ENCODE data around the gene UMOD.
"Not testable (repeated sequence)": the region's sequence is repeated elsewhere in the genome, so short reads cannot be mapped to it uniquely, and the experiment has no call there.

UMOD gene

DNA sequence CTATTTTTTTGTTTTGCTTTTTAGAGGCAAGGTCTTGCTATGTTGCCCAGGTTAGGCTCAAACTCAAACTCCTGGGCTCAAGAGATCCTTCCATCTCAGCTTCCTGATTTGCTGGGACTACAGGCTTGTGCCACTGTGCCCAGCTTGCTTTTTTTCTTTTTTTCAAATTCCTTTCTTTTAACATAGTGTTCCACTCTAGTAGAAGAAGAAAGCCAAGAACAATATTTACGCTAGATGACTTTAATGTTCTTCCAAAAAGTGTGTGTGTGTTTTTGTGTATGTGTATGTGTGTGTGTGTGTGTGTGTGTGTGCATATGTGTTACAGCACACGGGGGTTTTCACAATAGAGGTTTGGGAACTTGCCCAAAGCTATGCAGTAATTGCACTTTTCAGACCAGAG, 10.7 kb upstream of the UMOD start:
- DNase-seq: no peak

DNA sequence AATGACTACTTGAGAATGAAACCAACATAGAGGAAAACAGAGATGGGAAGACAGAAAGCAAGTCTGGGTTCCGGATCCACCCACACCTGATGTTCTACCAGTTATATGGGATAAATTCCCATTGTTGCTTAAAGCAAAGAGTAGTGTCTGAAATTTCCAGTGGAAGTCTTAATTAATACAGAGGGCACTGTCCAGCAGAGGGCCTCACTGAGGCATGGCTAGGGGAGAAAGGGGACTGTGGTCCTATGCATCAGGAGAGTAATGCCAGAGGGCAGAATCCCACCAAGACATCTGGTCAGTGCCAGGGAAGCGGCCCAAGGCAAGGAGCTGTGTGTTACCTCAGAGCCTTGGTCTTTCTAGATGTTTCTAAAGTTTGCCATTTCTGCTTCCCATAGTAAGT, 7.5 kb upstream of the UMOD start:
- DNase-seq: no peak

DNA sequence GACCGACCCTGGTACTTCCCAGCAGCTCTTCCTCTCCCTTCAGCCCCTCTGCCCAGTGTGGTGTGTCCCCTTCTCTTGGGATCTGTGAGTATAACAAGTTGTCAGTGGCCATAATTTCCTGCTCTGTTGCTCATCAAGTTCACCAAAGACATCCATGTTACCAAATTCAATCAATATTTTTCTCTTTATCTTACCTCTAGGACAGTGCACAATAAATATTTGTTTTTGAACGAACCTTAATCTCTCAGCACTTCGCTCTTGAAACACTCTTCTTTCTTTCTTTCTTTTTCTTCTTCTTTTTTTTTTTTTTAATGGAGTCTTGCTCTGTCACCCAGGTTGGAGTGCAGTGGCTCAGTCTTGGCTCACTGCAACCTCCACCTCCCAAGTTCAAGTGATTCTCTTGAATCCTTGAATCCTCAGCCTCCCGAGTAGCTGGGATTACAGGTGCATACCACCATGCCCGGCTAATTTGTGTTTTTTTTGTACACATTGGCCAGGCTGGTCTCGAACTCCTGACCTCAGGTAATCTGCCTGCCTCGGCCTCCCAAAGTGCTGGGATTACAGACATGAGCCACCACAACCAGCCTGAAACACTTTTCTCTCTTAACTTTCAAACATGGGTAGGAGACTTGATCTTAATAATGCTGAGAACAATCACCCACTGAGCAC, 2.7 kb upstream of the UMOD start:
- DNase-seq: no peak

DNA sequence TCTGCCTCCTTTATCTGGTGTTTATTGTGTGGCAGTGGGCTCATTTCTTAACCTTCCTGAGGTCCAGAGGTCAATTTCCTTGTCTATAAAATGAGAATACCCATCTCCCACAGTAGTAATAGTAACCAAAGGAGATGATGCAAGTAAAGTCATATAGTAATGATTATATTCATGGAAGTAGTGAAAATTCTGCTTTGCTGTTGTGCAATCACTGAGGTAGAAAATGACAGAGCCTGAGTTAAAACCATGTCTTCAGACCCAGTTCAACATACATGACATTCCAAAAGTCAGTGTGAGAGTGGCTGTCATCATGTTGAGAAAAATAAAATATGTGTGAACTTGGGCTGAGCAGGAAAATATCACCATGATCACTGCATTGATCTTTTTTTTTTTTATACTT, 864 bp upstream of the UMOD start:
- DNase-seq: no peak

DNA sequence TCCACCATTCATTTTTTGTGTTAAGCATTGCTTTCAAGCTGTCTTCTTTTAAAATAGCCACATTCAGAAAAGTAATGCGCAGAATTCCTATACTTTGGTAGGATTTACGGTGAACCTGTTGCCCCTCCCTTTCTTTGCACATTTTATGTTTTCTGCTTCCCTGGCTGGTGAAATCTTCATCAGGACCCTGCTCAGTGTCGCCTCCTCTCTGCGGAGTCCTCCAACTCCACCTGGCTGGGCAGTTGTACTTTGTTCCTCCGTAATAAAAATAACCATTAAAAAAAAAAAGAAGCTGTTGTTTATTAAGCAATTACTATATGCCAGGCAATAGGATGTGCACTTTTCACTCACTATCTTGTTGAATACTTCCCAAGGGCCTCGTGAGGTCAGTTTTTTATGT, 2.9 kb downstream of the UMOD start:
- DNase-seq: no peak

DNA sequence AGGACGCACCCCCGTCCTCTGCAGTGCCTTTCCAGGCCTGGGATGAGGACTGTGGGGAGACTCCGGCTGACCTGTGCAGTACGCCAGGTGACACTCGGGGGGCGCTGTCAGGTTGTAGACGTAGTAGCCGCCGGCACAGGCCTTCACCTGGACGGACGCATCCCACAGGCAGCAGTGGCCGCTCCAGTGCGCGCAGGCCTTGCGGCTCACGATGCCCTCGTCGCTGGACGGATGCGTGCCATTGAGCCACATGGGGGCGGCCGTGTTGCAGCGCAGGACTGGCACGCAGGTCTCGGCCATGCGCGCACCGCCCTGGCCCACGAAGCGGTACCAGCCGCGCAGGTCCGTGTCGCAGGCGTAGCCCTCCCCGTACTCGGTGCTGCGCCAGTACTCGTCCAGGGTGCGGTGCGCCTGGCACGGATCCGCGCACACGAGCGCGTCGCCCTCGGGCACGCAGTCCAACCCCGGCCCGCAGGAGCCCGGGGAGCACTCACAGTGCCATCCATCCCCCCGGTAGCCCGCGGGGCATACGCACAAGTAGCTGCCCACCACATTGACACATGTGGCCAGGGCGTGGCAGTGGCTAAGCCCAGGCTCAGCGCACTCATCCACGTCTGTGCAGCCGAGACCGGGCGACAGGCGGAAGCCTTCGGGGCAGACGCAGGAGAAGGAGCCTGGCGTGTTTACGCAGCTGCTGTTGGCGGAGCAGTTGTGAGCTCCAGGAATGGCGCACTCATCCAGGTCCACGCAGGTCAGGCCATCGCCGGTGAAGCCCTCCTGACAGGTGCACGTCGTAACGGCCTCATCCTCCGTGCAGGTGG, 3.9 kb downstream of the UMOD start:
- DNase-seq: no peak

DNA sequence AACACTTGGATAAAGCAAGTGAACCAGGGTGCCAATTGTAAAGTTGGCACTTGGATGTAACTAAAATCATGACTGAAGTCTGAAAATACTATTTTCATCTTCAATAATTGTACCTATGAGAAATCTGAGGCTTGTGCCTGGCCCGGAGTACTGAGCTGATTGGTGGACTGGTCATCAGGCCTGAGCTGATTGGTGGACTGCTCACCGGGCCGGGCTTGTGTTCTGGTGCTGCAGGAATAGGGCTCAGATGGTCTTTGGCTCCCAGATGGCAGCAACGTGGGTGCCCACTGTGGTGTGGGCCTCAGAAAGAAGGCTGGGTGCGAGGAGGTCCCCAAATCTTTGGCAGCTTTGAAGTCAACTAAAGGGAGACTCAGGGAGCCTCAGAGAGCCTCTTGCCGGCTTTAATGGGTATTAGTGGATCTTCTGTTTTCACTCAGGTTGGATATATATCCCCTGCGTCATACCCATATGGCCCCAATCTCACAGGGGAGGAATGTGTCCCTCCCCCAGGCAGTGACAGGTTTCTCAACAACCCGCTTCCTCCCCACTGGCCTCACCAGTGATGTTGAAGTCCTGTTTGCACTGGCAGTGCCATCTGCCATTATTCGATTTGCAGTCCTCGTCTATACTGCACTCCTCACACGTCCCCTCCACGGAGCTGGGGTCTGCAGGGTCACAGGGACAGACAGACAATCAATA, 4.7 kb downstream of the UMOD start:
- no peak for DNase-seq

DNA sequence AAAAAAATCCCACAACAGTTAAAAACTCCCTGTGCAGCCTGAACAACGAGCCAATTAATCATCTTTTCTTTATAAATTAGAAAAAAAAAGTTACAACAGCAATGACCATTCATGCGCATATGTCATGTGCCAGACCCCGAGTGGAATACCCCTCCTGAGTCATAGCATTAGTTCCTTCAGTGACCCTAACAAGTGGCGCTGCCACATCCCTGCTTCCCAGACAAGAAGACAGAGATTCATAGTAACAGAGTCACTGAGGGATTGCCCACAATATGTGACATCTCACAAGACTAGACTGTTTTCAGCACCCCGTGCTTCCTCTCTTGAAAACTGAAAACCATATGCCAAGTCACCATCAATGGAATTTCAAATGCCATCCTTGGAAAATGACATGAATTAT, 7.9 kb downstream of the UMOD start:
- DNase-seq: no peak

DNA sequence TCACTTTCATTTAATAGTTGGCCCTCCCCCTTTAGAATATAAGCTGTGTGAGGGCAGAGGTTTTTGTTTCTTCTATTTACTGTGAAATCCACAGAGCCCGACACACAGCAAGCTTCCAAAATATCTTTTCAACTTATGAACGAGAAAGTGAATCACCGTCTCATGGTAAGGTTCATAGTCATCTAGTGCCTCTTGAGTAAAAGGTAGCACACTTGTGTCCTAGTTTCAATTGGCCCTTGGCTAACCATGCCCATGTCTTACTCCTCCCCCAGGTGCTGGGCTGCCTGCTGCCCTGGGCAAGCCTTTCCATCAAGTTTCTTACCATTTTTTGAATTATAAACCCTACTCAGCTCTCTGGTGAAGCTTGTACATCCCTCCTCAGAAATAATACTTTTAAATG, 12.8 kb downstream of the UMOD start:
- no peak for DNase-seq

DNA sequence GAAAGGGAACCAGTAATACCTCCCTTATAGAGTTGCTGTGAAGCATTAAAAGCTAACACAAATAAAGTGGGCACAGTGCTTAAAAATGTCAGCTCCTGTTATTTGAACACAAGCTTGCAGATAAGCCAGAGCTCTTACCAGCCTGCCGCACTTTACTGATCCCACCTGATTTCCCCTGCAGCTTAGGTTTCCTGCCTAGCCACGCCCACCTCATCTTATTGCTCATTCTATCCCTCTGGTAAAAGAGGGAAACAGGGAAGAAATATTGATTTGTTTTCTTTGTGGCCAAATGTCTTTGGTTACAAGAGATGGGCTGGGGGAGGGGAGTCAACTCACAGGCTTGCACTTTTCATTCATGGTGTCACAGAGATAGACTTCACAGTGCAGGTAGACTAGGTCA, 15.6 kb downstream of the UMOD start:
- no peak for DNase-seq

DNA sequence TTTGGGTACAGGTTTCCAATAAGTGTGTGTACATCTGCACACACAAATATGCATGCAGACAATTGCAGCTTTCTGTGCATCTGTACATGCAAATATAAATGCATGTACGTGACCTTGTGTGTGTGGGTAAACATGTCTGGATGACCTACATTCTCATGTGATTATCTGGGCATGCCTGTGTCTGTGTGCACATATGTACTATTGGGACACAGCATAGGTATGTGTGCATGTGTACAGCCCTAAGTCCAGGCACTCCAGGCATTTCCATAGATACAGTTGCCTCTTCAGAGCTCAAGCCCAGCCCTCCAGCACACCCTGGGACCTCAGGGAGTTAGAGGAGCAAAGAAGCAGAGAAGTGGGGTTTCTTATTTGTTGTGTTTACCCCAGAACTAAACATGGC, 18.1 kb downstream of the UMOD start:
- no peak for DNase-seq

DNA sequence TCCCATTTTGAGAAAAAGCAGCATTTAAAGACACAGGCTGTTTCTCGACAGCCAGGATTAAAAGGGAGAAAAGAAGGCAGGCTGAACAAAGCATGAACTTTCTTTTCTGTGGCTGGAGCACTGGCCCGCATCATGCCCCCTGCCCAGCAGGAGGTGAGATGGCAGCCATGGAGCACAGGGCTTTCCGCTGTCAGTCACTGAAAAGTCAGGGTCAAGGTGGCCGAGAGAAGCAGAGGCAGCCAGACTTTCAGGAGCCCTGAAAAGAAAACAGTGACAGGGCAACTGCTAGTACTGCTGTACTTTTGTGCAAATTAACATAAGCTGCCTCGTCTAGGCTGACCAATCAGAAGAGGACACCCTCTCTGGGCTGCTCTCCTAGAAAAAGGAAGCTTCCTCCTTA, 19.4 kb downstream of the UMOD start:
- DNase-seq: no peak

DNA sequence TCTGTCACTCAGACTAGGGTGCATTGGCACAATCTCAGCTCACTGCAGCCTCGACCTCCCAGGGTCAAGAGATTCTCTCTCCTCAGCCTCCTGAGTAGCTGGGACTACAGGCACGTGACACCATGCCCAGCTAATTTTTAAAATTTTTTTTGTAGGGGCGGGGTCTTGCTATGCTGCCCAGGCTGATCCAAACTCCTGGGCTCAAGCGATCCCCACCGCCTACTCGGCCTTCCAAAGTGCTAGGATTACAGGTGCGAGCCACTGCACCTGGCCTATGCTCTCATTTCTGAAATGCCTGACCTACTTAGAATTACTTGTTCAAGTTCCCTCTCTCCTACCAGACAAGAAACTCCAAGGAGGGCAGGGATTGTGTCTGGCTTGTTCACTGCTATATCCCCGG, 20.1 kb downstream of the UMOD start:
- no peak for DNase-seq

DNA sequence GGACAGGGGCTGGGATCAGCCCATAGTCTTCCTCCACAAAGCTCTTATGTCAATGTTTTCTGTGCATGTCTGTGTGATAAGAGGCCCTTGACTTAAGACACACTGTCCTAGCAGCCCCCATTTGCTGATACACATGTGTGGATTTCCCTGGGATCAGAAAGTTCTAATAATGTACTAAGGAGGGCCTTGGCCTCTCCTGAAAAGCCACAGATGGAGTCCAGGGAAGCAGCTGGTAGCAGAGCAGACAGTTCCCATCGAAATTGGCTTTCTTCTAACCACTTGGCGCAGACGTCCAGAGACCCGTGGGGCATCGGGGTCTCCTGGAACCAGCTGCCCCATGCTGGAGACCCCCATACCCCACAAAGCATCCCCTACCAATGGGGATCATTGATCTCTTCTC, 20.9 kb downstream of the UMOD start:
- no peak for DNase-seq

DNA sequence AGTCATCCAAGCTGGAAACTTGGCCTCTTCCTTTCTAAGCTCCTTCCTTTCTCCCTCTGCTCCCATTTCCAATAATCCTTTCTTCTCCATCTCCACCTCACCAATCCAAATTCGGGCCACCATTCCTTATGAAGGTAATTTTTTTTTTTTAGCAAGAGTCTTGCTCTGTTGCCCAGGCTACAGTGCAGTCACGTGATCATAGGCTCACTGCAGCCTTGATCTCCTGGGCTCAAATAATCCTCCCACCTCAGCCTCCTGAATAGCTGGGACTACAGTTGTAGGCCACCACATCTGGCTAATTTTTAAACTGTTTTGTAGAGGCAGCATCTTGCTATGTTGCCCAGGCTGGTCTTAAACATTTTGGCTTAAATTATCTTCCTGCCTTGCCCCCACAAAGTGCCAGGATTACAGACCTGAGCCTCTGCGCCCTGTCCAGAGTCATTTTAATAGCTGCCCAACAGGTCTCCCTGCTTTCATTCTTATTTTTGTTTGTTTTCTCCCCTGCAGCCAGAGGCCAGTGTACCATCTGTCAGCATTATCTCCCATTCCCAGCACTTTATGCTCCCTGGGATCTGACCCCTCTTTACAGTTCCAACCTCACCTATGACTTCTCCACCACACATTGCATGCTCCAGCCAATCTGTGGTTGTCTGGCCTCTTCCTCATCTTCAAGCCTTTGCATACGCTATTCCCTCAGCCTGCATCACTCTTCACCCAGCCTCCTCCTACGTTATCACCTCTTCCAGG, 22.9 kb downstream of the UMOD start:
- no peak for DNase-seq

DNA sequence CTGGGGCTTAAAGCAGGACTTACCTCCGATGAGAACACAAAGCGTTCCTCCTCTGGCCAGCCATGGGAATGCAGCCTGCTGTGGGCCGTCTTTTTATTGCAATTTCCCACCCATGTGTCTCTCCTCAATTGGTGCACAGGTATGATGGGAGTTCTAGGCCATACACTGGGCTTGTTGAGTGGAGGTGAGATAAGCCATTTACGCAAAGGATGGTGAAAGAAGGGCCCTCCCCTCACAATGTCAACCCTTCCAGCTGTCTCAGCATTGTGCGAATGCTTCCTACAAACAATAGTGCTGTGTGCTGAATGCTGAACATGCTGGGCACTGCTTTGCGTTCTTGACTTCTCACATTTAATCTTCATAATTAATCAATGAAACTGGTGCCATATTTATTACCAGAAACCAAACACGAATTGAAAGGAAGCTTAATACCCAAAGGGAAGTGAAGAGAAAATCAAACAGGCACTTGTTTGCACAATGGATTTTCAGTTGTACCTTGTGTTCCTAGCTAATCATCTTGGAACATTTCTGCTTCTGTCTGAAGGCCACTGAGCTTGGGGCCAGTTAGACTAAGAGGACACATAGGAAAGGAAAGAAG, 25.0 kb downstream of the UMOD start, which contains the start of gene GP2:
TSS of gene GP2 (minus strand) at position 70 of the 598 bp plus-strand sequence. CDS start 1,082 bp downstream, outside the sequence.
- no peak for DNase-seq

DNA sequence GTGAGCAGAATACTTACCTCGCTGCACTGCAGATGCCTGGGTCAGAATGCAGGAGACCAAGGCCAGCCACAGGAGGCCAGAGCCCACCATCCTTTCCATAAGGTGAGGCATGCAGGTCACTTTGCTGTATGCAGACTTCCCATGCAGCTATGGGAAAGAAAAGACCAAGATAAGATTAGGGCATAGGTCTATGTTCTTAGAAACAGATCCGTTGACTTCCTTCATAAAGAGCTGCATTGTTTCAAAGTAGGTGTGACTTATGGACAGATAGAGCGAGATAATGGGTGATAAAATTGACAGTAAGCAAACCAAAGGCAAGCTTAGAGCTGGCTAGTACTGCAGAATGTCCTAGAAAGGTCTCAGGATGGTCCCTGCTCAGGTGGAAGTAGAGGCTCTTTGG, 26.2 kb downstream of the UMOD start:
- DNase-seq: no peak

DNA sequence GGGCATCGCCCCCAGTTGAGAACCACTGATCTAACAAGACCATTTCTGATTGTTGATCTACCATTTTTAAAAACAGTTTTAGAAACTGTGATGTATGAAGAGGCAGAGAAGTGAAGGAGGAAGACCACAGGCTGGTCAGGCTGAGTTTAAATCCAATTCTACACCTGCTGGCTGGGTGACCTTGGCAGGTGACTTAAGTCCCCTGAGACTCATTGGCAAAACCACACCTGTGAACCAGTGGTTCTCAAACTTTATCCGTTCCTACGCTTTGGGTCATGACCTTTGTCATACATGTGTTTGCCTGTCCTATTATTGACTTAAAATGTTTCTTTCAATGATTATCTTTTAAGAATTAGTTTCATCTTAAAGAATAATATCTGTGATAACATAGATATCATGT, 27.5 kb downstream of the UMOD start:
- DNase-seq: no peak

DNA sequence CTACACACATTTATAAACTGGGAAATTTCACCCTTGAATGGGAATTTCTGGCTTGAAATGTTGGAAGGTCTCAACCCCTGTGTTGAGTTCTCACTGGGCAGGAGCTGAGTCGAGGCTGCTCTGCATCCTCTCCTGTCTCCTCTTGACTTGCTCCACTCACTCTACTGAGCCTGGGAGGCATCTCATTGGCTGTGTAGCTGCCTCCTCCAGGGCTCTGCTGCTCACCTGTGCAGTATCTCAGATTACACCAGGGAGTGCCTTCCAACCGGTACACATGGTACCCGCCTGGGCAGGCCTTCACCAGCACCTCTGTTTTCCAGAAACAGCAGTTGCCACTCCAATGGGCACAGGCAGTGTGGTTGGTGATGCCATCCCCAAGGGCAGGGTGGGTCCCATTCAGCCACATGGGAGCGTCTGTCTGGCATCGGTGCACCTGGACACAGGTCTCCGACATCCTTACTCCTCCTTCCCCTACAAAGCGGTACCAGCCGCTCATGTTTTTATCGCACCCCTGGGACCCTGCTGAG, 28.9 kb downstream of the UMOD start:
- DNase-seq: no peak

DNA sequence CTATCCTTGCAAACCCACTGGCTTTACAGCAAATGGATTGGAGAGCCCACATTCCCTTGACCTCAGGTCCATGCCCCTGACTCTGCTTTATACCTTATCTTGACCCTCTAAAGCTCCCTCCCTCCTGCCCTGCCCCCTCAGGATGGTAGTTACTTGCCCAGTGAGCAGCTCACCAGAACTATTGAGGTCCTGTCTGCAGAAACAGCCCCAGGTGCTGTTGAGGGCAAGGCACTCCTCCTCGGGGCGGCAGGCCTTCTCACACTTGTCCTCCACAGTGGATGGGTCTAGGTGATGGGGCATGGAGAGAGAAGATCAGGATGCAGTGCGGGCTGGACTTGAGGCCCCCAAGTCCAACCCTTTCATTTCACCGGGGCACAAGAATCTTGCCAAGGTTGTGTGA, 29.8 kb downstream of the UMOD start:
- DNase-seq: no peak

DNA sequence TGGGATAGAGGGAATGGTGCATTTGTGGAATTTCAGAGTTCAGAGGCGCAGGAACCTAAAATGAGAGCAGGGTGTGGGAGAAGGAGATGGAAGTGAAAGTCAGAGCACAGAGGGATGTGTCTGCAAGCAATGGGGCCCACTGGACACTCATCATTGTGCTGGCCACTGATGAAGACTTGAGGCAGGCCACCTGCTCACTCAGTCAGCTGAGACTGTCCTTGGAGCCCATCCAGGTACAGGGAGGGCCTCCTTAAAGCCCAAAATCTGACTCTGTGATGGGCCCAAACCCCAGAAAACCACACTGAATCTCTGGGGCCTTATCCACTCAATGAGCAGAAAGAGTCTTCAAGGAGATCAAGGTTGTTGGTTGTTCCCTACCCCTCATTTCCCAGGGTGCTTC, 30.8 kb downstream of the UMOD start:
- no peak for DNase-seq

DNA sequence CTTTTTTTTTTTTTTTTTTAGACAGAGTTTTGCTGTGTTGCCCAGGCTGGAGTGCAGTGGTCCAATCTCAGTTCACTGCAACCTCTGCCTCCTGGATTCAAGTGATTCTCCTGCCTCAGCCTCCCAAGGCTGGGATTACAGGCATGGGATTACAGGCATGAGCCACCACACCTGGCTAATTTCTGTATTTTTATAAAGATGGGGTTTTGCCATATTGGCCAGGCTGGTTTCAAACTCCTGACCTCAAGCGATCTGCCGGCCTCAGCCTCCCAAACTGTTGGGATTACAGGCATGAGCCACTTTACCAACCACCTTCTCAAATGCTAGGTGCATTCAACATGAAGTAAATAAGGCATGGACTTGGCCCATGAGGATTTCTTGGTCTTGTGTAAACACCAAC, 31.5 kb downstream of the UMOD start:
- not testable (repeated sequence) for DNase-seq

DNA sequence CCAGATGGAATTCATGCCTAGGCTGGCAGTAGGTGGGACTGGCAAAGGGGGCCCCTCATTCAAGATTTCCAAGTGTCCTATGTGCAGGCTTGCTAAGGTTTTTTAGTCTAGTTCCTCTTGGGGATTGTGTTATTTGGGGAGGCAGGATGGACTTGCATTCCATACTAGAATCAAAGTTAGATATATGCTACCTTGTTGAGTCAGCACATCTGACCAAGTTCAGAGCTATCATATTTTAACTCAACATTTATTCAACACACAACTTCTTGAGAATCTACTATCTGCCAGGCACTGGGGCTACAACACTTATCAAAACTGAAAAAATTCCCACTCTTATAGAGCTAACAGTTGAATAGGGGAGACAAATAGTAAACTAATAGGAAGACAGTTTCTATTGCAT, 31.9 kb downstream of the UMOD start:
- DNase-seq: no peak

Measured in EL (cell line).